ENCODE results near the gene GSC. TPM values are rescaled to one million over a fixed set of nuclear protein-coding genes. Genes with fewer than 3 reads are reported as not detected.
"Not testable (repeated sequence)": the region's sequence is repeated elsewhere in the genome, so short reads cannot be mapped to it uniquely, and the experiment has no call there.

Gene GSC
- total RNA-seq, result not detected

GRCh38 chr14:94769391-94770250, at the start of gene GSC:
Gene GSC (minus strand): TSS chr14:94770113. CDS start chr14:94770015, 98 bp downstream.
- Mint-ChIP-seq H3K4me1 (peaks cover 15% of the 10 kb centered on the region), H3K27me3 (peaks cover 88% of the 10 kb centered on the region), H3K9me3 (no peaks in the 10 kb centered on the region), H3K4me3 (peak within 1 kb of the TSS; percentile 69), H3K27ac (peak within 1 kb of the TSS; percentile 53), H3K36me3 (ENCODE audit: low read depth) (peaks cover 30% of the 10 kb centered on the region)
- DNase-seq, result peak; percentile 21
- ChIA-PET POLR2A (no interaction called here), CTCF (no interaction called here)

DNA sequence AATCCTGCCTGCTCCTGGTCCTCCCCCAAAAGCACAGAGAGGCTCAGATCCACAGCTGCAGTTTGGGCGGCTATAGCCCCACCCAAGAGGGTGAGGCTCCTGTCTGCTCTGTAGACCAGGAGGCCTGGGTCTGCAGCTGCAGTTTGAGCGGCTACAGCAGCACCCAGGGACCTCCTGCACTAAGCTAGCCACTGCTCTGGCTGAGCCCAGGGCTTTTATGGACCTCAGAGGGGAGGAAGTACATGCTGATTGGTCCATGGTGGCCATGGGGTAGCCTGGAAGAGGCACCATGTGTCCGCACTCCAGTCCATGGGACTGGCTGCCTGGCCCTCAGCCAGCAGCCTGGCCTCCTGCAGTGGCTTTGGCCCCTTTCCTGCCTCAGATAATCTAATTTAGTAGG, 49.6 kb upstream of the GSC start:
- no peaks in the 10 kb centered on the region for H3K4me1 Mint-ChIP-seq
- H3K27me3 Mint-ChIP-seq, result peaks cover 2% of the 10 kb centered on the region
- no peaks in the 10 kb centered on the region for H3K36me3 Mint-ChIP-seq (ENCODE audit: low read depth)
- no peak overlapping the region for H3K27ac Mint-ChIP-seq
- no peak overlapping the region for H3K4me3 Mint-ChIP-seq
- ChIA-PET POLR2A (no interaction called here), CTCF (no interaction called here)
- DNase-seq, result no peak
- no peaks in the 10 kb centered on the region for H3K9me3 Mint-ChIP-seq

- H3K9me3 Mint-ChIP-seq, result no peaks in the 10 kb centered on the region
- H3K4me1 Mint-ChIP-seq, result no peaks in the 10 kb centered on the region
- POLR2A ChIA-PET, result no interaction called here
- H3K36me3 Mint-ChIP-seq (ENCODE audit: low read depth), result no peaks in the 10 kb centered on the region
- no peak for DNase-seq
- CTCF ChIA-PET, result no interaction called here
- H3K4me3 Mint-ChIP-seq, result no peak overlapping the region
- H3K27ac Mint-ChIP-seq, result no peak overlapping the region
- H3K27me3 Mint-ChIP-seq, result no peaks in the 10 kb centered on the region
Measured at GRCh38 chr14:94816113-94816512, 46.2 kb upstream of the GSC start.

DNA sequence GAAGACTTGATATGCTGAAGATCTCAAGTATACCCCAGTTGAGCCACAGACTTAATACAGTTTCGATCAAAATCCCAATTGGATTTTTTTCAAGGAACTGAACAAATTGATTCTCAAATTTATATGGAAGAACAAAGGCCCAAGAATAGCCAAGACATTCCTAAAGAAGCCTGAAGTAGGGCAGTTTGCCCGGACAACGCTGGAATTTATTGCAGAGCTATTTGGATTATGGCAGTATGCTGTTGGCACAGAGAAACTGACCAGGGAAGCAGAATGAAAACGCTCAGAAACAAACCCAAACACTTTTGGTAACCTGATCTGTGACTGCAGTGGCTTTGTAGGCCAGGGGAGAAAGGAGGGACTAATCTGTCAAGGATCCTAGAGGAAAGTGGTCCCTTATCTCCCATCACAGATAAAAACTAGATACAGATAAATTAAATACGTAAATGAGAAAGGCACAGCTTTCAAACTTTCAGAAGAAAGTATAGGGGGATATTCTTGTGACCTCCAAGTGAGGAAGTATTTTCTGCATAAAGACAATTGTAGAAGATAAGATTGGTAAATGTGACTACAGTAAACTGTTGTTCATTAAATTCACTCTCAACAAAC, 35.9 kb upstream of the GSC start:
- Mint-ChIP-seq H3K27ac (no peak overlapping the region), H3K9me3 (no peaks in the 10 kb centered on the region), H3K4me1 (no peaks in the 10 kb centered on the region), H3K27me3 (peaks cover 4% of the 10 kb centered on the region), H3K4me3 (no peak overlapping the region), H3K36me3 (ENCODE audit: low read depth) (no peaks in the 10 kb centered on the region)
- DNase-seq, result no peak
- ChIA-PET CTCF (no interaction called here), POLR2A (no interaction called here)

DNA sequence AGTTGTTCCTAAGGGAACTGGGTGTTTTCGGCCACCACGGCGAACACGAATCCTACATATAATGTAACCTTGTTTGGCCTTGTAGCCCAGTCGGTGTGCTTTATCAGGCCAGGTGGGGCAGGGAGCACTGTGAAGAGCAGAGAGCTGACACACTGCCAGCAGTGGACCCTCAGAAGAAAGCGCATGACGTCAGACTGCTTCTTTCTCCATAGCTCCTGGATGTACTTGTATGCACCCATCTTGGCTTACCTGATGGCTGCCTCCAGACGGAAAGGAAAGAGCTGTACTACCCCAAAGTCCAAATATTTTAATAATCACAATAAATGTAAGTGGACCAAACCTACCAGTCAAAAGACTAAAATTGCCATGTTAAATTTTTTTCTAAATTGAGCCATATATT, 31.3 kb upstream of the GSC start:
- H3K9me3 Mint-ChIP-seq, result no peaks in the 10 kb centered on the region
- POLR2A ChIA-PET, result no interaction called here
- no peak for DNase-seq
- peaks cover 4% of the 10 kb centered on the region for H3K27me3 Mint-ChIP-seq
- no peak overlapping the region for H3K27ac Mint-ChIP-seq
- CTCF ChIA-PET, result no interaction called here
- no peak overlapping the region for H3K4me3 Mint-ChIP-seq
- no peaks in the 10 kb centered on the region for H3K36me3 Mint-ChIP-seq (ENCODE audit: low read depth)
- H3K4me1 Mint-ChIP-seq, result no peaks in the 10 kb centered on the region

DNA sequence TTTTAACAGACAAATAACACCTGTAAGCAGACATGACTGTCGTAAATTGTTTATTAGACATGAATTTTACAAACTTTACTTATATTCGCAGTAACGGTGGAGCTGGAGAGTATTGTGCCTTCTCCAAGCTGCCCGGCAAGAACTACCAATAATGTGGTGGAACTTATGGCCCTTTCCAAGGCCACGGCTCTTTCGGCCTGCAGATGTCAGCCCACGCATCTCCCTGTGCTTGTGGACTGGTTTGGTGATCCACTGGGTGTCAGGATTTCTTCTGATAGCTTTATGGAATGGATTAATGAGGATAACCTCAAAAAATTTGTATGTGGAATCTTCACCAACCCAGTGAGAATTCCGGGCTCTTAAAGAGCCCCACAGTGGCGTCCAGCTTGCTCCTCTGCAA, 30.9 kb upstream of the GSC start:
- H3K9me3 Mint-ChIP-seq; H3K27ac Mint-ChIP-seq; CTCF ChIA-PET; H3K4me3 Mint-ChIP-seq; H3K4me1 Mint-ChIP-seq; POLR2A ChIA-PET; H3K36me3 Mint-ChIP-seq (ENCODE audit: low read depth); DNase-seq; H3K27me3 Mint-ChIP-seq: not testable (repeated sequence)

- Mint-ChIP-seq H3K4me3 (no peak overlapping the region), H3K36me3 (ENCODE audit: low read depth) (no peaks in the 10 kb centered on the region), H3K27ac (no peak overlapping the region), H3K4me1 (no peaks in the 10 kb centered on the region), H3K27me3 (no peaks in the 10 kb centered on the region), H3K9me3 (no peaks in the 10 kb centered on the region)
- POLR2A ChIA-PET, result no interaction called here
- DNase-seq, result no peak
- CTCF ChIA-PET, result no interaction called here
Measured at GRCh38 chr14:94797887-94798286, 28.0 kb upstream of the GSC start.

- H3K27ac Mint-ChIP-seq, result no peak overlapping the region
- H3K27me3 Mint-ChIP-seq, result no peaks in the 10 kb centered on the region
- no peak for DNase-seq
- ChIA-PET POLR2A (no interaction called here), CTCF (no interaction called here)
- H3K4me1 Mint-ChIP-seq, result no peaks in the 10 kb centered on the region
- no peaks in the 10 kb centered on the region for H3K36me3 Mint-ChIP-seq (ENCODE audit: low read depth)
- no peaks in the 10 kb centered on the region for H3K9me3 Mint-ChIP-seq
- no peak overlapping the region for H3K4me3 Mint-ChIP-seq
Measured at GRCh38 chr14:94796278-94796677, 26.4 kb upstream of the GSC start.

GRCh38 chr14:94795372-94795771, 25.5 kb upstream of the GSC start:
- Mint-ChIP-seq H3K27ac (no peak overlapping the region), H3K36me3 (ENCODE audit: low read depth) (no peaks in the 10 kb centered on the region), H3K4me1 (no peaks in the 10 kb centered on the region), H3K27me3 (no peaks in the 10 kb centered on the region), H3K9me3 (no peaks in the 10 kb centered on the region), H3K4me3 (no peak overlapping the region)
- DNase-seq, result no peak
- ChIA-PET POLR2A (no interaction called here), CTCF (no interaction called here)

DNA sequence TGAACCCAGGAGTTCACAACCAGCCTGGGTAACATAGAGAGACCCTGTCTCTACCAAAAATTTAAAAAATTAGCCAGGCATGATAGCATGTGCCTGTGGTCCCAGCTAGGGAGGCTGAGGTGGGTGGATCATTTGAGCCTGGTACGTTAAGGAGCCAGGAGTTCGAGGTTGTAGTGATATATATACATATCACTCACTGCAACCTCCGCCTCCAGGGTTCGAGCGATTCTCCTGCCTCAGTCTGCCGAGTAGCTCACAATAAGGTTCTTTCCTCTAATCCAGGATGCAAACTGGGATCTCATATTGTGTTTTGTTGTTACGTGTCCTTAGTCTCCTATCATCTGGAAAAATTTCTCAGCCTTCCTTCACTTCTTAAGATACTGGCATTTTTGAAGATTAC, 24.0 kb upstream of the GSC start:
- no peaks in the 10 kb centered on the region for H3K9me3 Mint-ChIP-seq
- no peaks in the 10 kb centered on the region for H3K4me1 Mint-ChIP-seq
- DNase-seq, result no peak
- ChIA-PET POLR2A (no interaction called here), CTCF (no interaction called here)
- H3K4me3 Mint-ChIP-seq, result no peak overlapping the region
- no peak overlapping the region for H3K27ac Mint-ChIP-seq
- no peaks in the 10 kb centered on the region for H3K36me3 Mint-ChIP-seq (ENCODE audit: low read depth)
- no peaks in the 10 kb centered on the region for H3K27me3 Mint-ChIP-seq

DNA sequence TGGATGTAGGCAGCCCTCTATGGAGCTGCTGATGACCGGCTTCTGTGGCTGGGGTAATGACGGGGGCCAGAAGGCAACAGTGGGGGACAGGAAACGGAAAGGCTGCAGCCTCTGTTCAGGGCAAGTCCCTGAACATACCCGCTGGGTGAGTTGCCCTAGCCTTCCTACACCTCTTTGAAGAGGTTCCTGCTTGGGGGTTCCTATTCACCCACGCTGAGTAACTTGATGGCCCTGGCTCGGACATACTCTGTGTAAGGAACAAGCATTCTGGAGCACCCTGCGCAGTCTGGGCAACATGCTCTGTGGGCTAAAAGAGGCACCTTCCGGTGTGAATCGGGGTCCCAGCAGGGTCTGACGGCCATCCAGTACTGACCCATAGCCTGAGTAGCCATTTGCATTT, 17.7 kb upstream of the GSC start:
- ChIA-PET CTCF (no interaction called here), POLR2A (no interaction called here)
- no peak for DNase-seq
- Mint-ChIP-seq H3K4me3 (no peak overlapping the region), H3K4me1 (no peaks in the 10 kb centered on the region), H3K27me3 (peaks cover 3% of the 10 kb centered on the region), H3K36me3 (ENCODE audit: low read depth) (no peaks in the 10 kb centered on the region), H3K9me3 (no peaks in the 10 kb centered on the region), H3K27ac (no peak overlapping the region)

DNA sequence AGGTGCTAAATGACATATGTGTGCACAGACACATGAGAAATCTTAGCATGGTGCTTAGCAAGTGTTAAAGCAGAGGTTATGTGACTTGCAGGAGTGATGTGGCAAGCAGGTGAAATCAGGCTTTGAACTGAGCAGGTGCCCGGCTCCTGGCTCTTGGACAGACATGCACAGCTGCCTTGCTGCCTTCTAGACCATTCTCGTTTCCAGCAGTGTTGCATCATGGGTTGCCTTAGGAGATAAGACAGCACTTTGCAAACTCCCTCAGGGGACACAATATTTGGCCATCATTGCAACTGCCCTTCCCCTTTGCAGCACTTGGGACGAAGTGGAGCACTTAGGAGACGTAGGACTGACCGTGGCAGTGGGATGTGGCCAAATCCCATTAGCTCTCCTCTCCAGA, 17.2 kb upstream of the GSC start:
- Mint-ChIP-seq H3K4me1 (no peaks in the 10 kb centered on the region), H3K27ac (no peak overlapping the region), H3K27me3 (peaks cover 3% of the 10 kb centered on the region), H3K36me3 (ENCODE audit: low read depth) (no peaks in the 10 kb centered on the region), H3K4me3 (no peak overlapping the region), H3K9me3 (no peaks in the 10 kb centered on the region)
- POLR2A ChIA-PET, result no interaction called here
- DNase-seq, result no peak
- CTCF ChIA-PET, result no interaction called here

- H3K27me3 Mint-ChIP-seq, result peaks cover 24% of the 10 kb centered on the region
- H3K36me3 Mint-ChIP-seq (ENCODE audit: low read depth), result no peaks in the 10 kb centered on the region
- no peaks in the 10 kb centered on the region for H3K4me1 Mint-ChIP-seq
- H3K9me3 Mint-ChIP-seq, result no peaks in the 10 kb centered on the region
- ChIA-PET CTCF (interaction anchor here (1.7 kb wide), 1 partner anchor 581 kb away, joined by 4 read pairs; no protein-coding TSS in a partner anchor), POLR2A (no interaction called here)
- no peak overlapping the region for H3K27ac Mint-ChIP-seq
- no peak overlapping the region for H3K4me3 Mint-ChIP-seq
- no peak for DNase-seq
Measured at GRCh38 chr14:94780536-94781399, 10.9 kb upstream of the GSC start.

All from activated CD4-positive, alpha-beta memory T cell treated with anti-CD3 and anti-CD28 coated beads, Interleukin-2, amount 10 ng/mL, durations not matched to agents 7 days and 5 days (primary cell).